ENCODE results near the gene FRRS1L. TPM values are rescaled to one million over a fixed set of nuclear protein-coding genes. Genes with fewer than 3 reads are reported as not detected.
A peak's percentile ranks its signal among the peaks of the same experiment; 100 is the strongest.

Gene FRRS1L
- not detected for total RNA-seq
- long read RNA-seq, result 0 reads

- Histone ChIP-seq H3K27me3 (no peaks in the 10 kb centered on the region), H3K4me3 (no peak within 1 kb of the TSS), H3K27ac (no peak within 1 kb of the TSS), H3K36me3 (no peaks in the 10 kb centered on the region), H3K4me1 (no peaks in the 10 kb centered on the region), H3K9me3 (no peaks in the 10 kb centered on the region)
- 17% methylated on average over 38 of the region's 86 CpGs for WGBS (ENCODE audit: insufficient coverage, low coverage, low lambda C conversion rate, missing lambda C conversion rate)
- TF ChIP-seq CTCF (IDR thresholded peaks at IDR 0.05), result no peak
- no peak for TF ChIP-seq POLR2A (IDR thresholded peaks at IDR 0.05)
- intact Hi-C loops (cut with DNase I), result no loop called here
- no peak for DNase-seq
- peak in 1 of 4 donors; percentile 18 for ATAC-seq
Observed at GRCh38 chr9:109166771-109167601, at the start of gene FRRS1L. Gene FRRS1L (minus strand): TSS chr9:109167249. CDS start chr9:109167138, 111 bp downstream.

GRCh38 chr9:109214414-109214813 lies 47.4 kb upstream of the FRRS1L start:
- peaks cover 0 to 17% (median 7%) of the 10 kb centered on the region in 4 donors for H3K4me1 ChIP-seq
- ATAC-seq, result no peak
- H3K27me3 ChIP-seq, result no peaks in the 10 kb centered on the region
- H3K9me3 ChIP-seq, result no peaks in the 10 kb centered on the region
- H3K36me3 ChIP-seq, result no peaks in the 10 kb centered on the region
- intact Hi-C loops (cut with DNase I), result no loop called here
- WGBS (ENCODE audit: insufficient coverage, low coverage, low lambda C conversion rate, missing lambda C conversion rate), result 90% methylated on average over 5 of the region's 6 CpGs
- DNase-seq, result no peak
- no peak for TF ChIP-seq CTCF (IDR thresholded peaks at IDR 0.05)
- no peak for TF ChIP-seq POLR2A (IDR thresholded peaks at IDR 0.05)
- no peak overlapping the region for H3K27ac ChIP-seq
- H3K4me3 ChIP-seq, result no peak overlapping the region

DNA sequence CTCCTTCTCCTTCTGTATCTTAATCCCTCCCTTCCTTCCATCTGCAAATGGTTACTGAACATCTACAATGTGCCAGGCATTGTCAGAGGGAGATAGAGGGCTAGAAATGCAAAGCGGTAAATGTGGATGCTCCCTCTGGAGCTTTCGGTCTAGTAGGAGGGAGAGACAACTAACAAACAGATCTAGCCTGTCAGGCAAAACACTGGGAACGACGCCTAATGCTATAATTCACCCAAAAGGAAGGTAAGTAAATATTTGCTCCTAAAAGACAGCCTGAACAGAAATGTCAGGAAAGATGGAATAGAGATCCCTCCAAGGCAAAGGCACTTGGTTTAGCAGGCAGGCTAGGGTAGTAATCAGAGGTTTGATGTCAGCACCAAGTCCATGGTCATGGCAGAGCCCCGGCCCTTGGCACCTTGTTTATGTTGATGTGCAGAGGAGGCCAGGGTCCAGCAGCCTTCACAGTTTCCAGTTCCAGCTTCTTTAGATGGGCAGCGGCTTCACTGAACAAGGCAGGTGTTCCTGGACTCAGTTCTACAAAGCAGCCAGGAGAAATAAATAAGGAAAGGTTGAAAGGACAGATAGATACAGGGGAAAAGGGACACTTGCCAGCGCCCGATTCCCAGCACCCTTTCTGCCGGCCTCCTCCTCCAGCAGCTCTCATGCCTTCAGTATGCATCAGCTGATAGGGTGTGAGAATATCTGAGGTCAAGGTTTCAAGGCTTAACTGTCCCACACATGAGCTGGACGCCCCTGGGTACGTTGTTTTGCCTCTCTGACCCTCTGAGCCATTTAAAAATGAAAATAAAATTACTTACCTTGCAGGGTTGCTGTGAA lies 46.5 kb upstream of the FRRS1L start:
- 35% methylated on average over 7 of the region's 11 CpGs for WGBS (ENCODE audit: insufficient coverage, low coverage, low lambda C conversion rate, missing lambda C conversion rate)
- intact Hi-C loops (cut with DNase I), result no loop called here

GRCh38 chr9:109212768-109213167 lies 45.7 kb upstream of the FRRS1L start:
- H3K36me3 ChIP-seq, result no peaks in the 10 kb centered on the region
- no peak for TF ChIP-seq POLR2A (IDR thresholded peaks at IDR 0.05)
- no peak for TF ChIP-seq CTCF (IDR thresholded peaks at IDR 0.05)
- ATAC-seq (peak; percentile 56 to 82 (median 70)), DNase-seq (peak in 1 of 3 donors; percentile 54)
- peaks cover 0 to 17% (median 7%) of the 10 kb centered on the region in 4 donors for H3K4me1 ChIP-seq
- intact Hi-C loops (cut with DNase I), result no loop called here
- no peaks in the 10 kb centered on the region for H3K27me3 ChIP-seq
- H3K4me3 ChIP-seq, result no peak overlapping the region
- 23% methylated on average over 4 of the region's 4 CpGs for WGBS (ENCODE audit: insufficient coverage, low coverage, low lambda C conversion rate, missing lambda C conversion rate)
- peak overlapping the region in 2 of 3 donors; percentile 19 to 24 for H3K27ac ChIP-seq
- H3K9me3 ChIP-seq, result no peaks in the 10 kb centered on the region

More for the DNA sequence above, 46.5 kb upstream of the FRRS1L start:
- Histone ChIP-seq H3K9me3 (no peaks in the 10 kb centered on the region), H3K36me3 (no peaks in the 10 kb centered on the region), H3K27ac (peak overlapping the region in 2 of 3 donors; percentile 19 to 24), H3K4me3 (no peak overlapping the region), H3K4me1 (peaks cover 0 to 17% (median 7%) of the 10 kb centered on the region in 4 donors), H3K27me3 (no peaks in the 10 kb centered on the region)
- ATAC-seq (peak; percentile 84 to 90 (median 88)), DNase-seq (no peak)
- TF ChIP-seq CTCF (IDR thresholded peaks at IDR 0.05), result no peak
- TF ChIP-seq POLR2A (IDR thresholded peaks at IDR 0.05), result no peak
